NCI-H2227 (cell line): ENCODE results near the gene TACR2.

Experiments used
- DNase-seq: peaks from one replicate; lab custom pipeline; 2025; ENCODE audit not compliant: unreplicated experiment; lab: John Stamatoyannopoulos, UW

TACR2 gene

DNA sequence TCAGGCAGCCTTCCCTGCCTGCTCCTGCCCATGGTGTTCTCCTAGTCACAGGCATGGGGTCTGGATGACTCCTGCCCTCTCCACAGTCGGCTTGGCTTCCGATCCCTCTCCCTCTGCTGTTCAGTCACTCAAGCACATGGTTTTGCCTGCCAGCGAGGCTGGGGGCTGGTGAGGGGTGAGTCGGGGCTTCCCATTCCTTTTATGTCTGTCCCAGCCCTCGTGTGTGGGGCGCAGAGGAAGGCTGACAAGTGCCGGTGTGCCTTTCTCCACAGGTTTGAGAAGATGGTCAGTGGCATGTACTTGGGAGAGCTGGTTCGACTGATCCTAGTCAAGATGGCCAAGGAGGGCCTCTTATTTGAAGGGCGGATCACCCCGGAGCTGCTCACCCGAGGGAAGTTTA lies 40.1 kb downstream of the TACR2 start:
- no peak for DNase-seq

DNA sequence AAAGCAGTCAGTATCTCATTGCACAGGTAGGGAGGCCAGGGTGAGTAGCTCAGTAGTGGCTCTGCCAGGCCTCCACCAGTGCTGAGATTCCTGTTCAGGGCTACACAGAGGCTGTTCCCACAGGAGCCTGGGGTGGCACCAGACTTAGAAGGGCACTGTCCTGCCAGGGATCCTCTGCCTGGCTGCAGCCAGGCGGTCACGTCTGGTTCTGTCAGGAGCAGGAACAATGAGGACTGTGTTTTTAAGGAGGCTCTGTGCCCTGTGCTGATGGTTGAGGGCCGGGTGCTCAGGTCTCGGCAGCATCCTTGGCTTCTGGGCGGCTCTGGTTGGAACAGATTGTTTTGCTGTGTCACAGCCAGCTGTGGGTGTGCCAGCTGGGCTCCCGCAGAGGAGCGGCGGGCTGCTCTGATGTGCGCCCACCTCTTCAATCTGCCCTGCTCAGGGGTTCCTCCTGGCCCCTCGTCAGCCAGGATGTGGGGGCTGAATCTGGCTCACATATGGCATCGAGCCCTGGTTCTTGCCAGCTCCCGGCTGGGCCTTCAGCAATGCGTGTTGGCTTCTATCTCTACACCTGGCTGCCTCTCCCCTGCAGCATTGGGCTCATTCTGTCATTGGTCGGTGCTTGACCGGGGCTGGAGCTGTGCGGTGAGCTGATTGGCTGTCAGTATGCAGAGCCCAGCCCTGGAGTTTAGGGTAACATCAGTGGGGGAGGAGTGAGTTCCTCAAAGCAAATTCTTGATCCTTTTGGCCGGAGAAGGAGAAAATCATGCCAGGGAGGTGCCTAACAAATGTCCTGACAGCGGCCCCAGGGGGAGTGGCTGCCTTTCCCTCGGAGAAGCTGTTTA lies 41.2 kb downstream of the TACR2 start:
- no peak for DNase-seq

DNA sequence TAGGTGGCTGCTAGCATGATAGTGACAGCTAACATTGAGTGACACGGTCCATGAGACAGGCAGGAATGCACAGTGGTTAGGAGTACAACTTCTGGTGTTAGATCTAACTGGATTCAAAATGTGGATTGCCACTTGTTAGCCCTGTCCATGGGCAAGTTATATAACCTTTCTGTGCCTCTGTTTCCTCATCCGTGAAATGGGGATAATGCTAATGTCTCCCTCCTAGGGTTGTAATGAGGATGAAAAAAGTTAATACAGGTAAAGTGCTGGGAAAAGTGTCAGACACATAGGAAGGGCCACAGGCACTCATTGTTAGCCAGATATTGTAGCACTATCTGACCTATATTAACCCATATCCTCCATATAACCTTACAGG lies 41.8 kb downstream of the TACR2 start:
- no peak for DNase-seq

DNA sequence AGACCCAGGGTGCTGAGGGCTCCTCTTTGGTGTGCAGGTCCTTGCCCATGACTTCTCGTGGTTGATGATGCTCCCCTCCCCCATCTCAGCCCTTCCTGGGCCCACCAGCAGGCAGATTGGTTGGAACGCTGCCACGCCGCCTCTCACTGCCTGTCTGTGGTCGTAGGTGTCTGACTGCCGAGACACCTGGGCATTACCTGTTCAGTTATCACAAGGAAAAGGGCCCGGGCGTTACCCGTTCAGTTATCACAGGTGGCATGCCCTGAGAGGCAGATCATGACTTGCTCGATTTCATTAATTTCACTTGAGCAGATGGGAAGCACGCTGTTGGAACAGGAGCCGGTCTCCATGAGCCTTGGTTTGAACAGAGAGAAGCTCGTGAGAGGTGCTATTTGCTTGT lies 42.5 kb downstream of the TACR2 start:
- DNase-seq = no peak

DNA sequence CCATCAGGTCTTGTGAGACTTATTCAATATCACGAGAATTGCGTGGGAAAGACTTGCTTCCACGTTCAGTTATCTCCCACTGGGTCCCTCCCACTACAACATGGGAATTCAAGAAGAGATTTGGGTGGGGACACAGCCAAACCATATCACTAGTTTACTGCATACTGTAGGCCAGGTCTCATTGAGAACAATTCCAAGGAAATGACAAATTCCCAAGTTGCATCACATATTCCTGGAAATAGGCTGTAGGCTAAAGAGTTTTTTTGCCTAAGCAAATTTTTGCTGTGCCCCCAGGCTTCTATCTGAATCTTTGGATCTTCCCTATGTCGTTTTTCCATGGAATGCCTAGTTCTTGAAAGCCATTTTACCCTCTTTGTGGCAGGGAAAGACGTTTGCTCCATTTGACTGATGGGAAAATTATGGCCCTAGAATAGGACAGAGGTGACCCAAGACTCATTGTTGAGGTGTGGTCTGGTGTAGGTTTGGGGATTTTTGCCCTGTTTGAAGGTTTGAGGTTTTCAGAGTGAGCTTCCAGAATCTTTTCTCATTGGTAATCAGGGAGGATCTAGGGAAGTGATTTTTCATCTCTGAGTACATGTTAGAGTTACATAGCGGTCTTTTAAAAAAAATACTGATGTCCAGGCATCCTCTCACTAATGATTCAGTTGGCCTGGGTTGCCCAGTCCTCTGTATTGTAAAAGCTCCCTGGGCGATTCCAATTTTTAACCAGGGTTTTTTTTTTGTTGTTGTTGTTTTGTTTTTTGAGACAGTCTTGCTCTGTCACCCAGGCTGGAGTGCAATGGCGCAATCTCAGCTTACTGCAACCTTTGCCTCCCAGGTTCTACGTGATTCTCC lies 44.4 kb downstream of the TACR2 start:
- DNase-seq = no peak

DNA sequence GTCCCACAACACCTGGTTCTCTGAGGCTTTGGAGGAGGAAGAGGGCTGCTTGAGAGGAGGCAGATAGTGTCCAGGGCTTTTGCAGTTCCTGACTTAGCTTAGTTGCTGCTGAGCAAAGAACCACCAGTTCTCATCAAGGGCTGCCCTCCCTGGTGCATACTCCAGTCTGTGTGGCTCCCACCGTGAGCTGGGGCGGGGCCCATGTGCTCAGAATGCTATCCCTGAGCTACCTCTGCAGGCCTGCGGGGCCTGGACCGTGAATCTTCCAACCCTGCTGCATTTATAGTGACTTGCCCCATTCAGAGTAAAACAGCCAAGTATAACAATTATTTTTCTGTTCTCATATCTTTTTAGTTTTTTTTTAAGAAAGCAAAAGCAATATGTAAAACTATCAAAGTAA lies 49.2 kb downstream of the TACR2 start:
- DNase-seq = no peak

DNA sequence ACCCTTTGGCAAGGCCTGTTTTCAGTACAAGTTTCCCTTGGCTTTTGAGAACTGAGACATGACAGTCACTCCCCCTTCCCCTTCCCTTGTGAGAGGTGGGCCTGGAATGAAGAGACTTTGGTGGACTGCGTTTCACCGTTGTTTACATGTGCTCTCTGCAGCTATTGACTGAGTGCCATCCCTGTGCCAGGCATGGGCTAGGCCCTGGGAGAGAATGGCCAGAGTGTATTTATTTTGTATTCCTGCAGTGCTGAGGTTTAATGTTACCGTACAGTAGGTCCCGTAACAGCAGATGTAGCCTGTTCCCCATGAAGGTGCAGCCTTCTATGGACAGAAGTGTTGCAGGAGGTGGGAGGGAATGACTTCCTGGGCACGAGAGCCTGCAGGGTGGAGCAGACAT lies 50.0 kb downstream of the TACR2 start:
- no peak for DNase-seq

DNA sequence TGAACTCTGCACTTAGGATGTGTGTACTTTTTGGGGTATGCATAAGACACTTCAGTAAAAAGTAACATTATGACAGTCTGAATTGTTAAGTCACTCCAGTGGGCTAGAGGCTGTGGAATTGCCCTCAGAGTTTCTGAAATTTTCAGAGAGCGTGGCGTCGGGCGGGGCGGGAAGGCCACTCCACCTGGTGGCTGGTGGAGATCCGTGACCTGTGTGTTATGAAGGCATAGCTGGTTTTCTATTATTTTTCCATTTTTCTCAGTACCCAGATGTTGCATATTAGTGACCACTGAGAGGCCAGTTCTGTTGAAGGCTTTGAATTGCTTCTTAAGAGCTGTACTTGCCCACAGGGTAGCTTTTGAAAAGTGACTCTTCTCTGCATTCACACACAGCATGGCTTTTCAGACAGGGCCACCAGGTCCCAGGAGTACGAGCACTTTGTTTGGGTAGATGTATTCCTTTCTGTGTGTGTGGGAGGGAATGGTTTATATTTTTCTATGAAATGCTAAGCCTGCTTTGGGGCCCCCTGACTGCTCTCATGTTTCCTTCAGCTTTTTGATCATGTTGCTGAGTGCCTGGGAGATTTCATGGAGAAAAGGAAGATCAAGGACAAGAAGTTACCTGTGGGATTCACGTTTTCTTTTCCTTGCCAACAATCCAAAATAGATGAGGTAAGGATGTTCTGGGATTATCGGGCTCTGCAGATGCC lies 52.3 kb downstream of the TACR2 start:
- DNase-seq = no peak

DNA sequence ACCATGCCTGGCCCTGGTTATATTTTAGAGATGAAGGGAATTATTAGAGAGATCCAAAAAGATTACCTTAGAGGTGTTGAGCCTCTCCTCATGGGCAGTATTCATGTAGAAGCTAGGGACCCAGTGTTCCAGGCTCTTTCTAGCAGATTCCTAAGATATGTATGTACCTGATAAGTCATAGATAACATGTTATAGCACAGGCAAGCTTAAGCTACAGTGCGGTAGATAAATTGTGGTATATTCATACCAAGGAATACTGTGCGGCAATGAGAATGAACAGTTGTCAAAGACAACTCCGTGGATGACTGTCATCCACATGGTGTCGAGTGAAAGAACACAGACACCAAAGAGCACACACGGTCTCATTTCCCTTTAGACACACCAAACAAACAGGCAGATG lies 53.1 kb downstream of the TACR2 start:
- no peak for DNase-seq

DNA sequence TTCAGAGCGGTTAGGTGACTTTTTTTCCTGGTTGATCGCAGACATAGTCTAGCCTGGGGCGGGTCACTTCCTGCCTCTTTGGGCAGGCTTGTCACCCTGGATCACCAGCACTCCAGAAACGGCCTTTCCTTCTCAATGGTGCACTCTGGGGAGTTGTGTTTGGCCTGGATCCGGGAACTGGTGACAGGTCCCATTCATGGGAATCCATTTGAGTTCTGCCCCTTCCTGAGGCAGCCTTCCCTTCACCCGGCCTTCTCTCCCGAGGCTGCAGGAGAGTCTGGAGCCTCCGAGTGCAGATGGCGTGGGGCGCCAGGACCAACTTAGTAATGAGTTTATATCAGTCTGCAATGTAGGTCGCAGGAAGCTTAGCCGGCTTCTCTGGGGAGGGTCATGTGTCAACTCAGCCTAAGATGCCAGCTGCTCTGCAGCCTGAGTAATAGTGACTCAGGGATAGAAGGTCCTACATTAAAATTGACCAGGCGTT lies 54.2 kb downstream of the TACR2 start:
- DNase-seq = no peak

DNA sequence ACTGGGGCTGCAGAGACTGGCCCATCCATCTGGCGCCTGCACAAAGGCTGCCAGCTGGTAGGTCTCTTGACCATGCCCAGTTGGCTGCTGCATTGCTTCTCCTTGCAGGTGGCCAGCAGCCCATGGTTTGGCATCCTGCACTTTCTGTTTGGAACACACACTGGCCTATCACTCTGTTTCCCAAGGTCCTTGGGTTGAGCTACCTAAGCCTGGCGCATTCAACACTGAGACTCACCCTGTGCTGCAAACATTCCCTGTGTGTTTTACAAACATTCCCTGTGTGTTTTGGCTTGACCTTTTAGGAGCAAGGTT lies 55.5 kb downstream of the TACR2 start:
- DNase-seq = no peak

DNA sequence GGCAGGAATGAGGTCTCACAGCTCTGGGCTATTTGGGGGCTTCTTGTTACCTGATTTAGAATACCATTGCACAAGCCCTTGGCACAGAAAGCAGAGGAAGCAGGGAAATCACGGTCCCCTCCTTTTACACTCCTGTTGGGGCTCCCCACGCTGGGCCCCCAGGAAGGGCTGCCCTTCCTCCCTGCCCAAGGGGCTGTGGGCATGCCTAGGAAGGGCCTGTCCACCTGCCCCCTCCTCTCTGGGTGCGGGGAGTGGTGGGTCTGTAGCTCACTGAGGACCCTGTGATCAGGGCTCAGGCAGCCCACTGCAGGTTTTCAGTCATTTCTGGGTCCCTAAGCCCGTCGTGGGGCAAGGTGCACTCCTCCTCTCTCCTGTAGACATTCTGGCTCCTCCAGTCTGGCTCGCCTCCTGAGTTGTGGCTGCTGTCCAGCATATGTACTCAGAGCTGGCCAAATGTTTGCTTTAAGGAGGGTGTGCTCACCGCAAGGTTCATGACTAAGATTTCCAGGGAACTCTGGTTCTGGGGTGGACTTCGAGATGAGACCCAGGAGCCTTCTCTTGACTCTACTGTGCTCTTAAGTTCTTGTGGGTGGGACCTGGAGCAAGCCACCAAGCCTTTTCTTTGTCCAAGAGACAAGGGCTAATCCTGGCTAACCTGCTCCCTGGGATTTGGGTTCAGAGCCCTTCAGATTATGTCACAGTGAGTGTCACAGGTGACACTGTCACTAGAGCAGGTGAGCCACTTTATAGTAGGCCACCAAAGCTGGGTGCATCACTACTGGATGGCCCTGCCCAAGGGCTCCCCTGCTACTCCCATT lies 56.0 kb downstream of the TACR2 start:
- no peak for DNase-seq

DNA sequence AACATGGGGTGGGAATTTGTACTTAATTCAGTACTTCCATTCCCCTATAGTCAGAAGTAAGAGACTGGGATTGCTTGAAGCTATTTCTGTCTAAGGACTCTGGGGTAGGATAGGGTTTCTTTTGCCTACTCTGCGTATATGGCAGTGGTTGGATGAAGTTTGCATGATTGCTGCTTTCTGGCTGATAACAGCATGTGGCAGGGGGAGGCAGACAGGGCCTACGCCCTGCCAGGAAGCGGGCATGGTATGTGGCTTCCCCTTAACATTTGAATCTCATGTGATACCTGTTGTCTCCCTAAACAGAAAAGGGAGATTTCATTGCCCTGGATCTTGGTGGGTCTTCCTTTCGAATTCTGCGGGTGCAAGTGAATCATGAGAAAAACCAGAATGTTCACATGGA lies 57.1 kb downstream of the TACR2 start:
- no peak for DNase-seq

DNA sequence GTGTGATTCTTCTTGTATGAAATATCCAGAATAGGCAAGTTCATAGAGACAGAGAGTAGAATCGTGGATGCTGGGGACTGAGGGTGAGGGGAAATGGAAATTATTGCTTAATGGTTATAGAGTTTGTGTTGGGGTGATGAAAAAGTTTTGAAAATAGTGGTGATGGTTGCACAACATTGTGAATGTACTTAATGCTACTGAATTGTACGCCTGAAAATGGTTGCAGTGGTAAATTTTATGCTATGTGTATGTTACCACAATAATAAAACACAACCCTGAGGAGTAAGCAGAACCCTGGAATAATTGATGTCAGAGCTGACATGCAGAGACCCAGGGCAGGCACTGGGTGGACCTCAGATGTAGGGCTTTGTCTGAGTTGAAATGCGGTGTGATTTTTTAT lies 57.6 kb downstream of the TACR2 start:
- DNase-seq = no peak

DNA sequence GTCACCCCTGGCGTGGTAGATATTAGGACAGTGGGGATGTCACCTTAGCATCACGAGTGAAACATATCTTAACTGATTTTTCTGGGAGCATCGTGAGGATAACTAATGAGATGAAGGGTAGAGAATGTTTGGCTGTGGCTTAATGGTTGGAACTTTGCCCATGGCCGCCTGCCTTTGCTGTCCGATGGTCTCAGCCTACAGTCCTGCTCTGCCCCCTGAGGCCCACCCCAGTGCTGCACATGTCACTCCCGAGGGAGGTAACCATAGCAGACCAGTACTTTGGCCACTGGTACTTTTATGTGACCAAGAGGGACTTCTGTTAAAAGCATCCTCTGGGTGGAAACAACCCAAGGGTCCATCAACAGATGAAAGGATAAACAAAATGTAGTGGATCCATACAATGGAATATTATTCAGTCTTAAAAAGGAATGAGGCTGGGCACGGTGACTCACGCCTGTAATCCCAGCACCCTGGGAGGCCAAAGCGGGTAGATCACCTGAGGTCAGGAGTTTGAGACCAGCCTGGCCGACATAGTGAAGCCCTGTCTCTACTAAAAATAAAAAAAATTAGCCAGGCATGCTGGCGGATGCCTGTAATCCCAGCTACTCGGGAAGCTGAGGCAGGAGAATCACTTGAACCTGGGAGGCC lies 58.4 kb downstream of the TACR2 start:
- no peak for DNase-seq

DNA sequence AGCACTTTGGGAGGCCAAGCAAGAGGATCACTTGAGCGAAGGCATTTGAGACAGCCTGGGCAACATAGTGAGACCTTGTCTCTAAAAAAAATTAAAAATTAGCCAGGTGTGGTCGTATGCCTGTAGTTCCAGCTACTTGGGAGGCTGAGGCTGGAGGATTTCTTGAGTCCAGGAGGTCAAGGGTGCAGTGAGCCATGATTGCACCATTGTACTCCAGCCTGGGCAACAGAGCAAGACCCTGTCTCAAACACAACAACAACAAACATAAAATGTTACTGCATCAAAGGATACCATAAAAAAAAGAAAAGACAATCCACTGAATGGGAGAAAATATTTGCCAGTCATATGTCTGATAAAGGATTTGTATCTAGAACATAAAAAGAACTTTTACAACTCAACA lies 60.5 kb downstream of the TACR2 start:
- DNase-seq = no peak

DNA sequence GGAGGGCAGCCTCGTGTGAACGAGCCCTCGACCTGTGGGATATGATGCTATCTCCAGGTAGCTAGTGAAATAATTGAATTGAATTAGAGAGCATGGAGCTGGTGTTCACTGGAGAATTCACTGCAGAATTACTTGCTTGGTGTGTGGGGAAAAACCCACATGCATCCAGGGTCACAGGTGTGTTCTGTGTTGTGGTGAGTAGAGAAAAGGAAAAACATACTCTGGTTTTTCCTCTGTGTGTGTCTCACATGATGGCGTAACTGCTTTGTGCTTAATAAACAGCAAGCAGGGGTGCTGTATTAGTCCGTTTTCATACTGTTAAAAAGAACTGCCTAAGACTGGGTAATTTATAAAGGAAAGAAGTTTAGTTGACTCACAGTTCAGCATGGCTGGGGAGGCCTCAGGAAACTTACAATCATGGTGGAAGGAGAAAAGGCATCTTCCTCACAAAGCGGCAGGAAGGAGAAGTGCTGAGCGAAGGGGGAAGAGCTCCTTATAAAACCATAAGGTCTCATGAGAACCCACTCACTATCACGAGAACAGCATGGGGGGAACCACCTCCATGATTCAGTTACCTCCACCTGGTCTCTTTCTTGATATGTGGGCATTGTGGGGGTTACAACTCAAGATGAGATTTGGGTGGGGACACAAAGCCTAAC lies 62.6 kb downstream of the TACR2 start:
- no peak for DNase-seq
